Measurements from ENCODE around the gene DYNC1H1.

DNA sequence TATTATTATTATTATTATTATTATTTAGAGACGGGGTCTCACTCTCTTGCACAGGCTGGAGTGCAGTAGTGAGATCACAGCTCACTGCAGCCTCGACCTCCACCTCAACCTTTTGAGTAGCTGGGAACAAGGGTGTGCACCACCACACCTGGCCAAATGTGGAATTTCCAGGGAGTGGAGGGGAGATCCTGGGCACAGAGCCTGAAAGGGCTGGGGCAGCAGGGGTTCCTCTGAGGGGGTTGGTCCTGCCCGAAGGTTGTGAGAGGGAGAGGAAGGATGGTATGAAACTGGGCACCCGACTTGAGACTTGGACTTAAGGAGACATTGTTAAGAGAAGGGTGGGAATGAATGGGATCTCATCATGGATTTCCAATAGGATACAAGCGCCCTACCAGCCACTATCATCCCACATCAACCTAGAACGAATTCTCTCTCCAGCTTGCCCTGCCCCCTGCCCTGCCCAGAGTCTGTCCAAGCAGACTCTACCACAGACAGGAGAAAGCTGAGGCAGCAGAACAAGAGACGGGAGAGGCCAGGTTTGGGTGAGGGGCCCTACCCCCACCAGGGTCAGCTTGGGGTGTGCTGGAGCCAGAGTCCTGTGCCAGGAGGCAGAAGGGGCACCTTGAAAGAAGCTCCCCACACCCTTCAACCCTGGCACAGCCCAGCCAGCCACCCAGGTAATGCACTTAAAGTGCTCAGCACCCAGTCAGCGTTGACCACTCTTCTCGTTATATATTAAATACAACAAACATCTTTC is 2.4 kb upstream of the DYNC1H1 start:
- TF ChIP-seq, protein P1, sequence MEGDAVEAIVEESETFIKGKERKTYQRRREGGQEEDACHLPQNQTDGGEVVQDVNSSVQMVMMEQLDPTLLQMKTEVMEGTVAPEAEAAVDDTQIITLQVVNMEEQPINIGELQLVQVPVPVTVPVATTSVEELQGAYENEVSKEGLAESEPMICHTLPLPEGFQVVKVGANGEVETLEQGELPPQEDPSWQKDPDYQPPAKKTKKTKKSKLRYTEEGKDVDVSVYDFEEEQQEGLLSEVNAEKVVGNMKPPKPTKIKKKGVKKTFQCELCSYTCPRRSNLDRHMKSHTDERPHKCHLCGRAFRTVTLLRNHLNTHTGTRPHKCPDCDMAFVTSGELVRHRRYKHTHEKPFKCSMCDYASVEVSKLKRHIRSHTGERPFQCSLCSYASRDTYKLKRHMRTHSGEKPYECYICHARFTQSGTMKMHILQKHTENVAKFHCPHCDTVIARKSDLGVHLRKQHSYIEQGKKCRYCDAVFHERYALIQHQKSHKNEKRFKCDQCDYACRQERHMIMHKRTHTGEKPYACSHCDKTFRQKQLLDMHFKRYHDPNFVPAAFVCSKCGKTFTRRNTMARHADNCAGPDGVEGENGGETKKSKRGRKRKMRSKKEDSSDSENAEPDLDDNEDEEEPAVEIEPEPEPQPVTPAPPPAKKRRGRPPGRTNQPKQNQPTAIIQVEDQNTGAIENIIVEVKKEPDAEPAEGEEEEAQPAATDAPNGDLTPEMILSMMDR (conservative IDR thresholded peaks at IDR 0.05; ENCODE audit: low read length) = no peak
- no peak for TF ChIP-seq EZH2phosphoT487 (IDR thresholded peaks at IDR 0.05; ENCODE audit: borderline replicate concordance, low read depth, low read length)

Data from OCI-LY7 (cell line).